Daoy (cell line): ENCODE results near the gene PECR. TPM values are rescaled to one million over a fixed set of nuclear protein-coding genes. Genes with fewer than 3 reads are reported as not detected.

Experiments
- DNase-seq: peaks from one replicate; pipeline ENCODE4 v3.0.0-alpha.2; 2015; ENCODE audit warnings: low read depth
- total RNA-seq: library from RNA; depleted of rRNA; stranded (reverse); fragments of >200 nt; shearing (Covaris generic); gene quantifications from 2 replicates; pipeline ENCODE4 v1.2.3, GENCODE V29; 2014; rRNA removed

The PECR gene
- total RNA-seq: 5.7 and 7.7 TPM in 2 replicates

DNA sequence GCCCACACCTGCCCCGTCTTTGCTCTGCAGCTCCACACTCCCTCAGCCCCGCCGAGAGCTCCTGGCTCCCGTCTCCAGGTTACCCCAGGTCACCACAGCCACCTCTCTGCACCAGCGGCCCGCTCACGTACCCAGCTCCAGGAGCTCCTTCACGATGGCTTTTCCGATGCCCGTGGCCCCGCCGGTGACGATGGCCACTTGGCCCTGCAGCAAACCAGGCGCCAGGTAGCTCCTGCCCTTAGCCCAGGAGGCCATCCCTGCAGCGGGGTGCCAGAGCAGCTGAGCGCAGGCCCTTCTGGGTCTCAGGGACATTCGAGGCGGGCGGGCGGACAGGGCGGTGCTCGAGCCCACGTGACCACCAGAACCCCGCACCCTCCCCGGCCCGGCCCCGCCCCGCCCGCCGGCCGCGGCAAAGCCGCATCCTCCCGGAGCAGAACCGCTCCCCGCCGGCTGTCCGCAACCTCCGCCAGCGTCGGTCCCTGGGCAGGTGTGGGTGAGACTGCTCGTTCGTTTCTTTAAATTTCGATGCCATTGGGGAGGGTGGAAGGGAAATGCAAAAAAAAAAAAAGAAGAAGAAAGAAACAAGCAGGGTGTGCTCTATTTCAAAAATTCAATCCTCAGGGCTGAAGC, at the start of gene PECR, which contains the start of gene TMEM169:
PECR (minus strand) TSS at position 323 of the 630 bp plus-strand sequence; CDS start at position 255, 68 bp downstream.
TMEM169 (plus strand) TSS at position 433 of the 630 bp plus-strand sequence. CDS start 14,045 bp downstream, outside the sequence.
- DNase-seq: peak; percentile 81

DNA sequence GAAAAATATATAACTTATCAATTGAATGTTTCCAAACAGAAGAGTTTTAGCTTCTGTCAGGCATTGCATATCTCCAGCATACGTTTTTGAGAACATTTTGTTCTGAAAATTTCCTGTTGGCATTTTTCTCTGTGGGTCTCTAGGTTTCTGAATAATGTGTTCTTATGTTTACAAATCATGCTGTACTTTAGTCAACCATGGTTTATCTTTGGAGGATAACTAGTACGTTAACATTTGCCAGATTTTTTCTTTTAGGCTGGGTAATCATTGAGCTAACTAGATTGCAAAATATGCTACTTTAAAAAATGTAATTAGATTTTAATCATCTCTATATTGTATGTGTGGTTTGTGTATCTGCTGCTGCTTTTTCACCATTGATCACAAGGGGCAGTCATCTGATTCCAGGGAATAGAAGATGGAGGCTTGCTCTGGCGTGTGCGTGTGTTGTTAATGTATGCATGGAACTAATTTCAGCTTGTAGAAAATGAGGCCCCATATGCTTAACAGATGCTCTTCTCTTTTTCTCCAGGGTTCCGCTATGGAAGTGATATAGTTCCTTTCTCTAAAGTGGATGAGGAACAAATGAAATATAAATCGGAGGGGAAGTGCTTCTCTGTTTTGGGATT, 48.9 kb upstream of the PECR start:
- no peak for DNase-seq

GRCh38 chr2:216126943-216127342, 45.3 kb upstream of the PECR start:
- DNase-seq: no peak

GRCh38 chr2:216121255-216121654, 39.6 kb upstream of the PECR start:
- DNase-seq: no peak

- DNase-seq: no peak
Observed at GRCh38 chr2:216119986-216120385, 38.4 kb upstream of the PECR start.

- no peak for DNase-seq
Observed at GRCh38 chr2:216119146-216119545, 37.5 kb upstream of the PECR start.

GRCh38 chr2:216118474-216118873, 36.9 kb upstream of the PECR start:
- DNase-seq: no peak

- no peak for DNase-seq
Observed at GRCh38 chr2:216117561-216118340, 36.1 kb upstream of the PECR start.

- no peak for DNase-seq
Observed at GRCh38 chr2:216116418-216116817, 34.8 kb upstream of the PECR start.

DNA sequence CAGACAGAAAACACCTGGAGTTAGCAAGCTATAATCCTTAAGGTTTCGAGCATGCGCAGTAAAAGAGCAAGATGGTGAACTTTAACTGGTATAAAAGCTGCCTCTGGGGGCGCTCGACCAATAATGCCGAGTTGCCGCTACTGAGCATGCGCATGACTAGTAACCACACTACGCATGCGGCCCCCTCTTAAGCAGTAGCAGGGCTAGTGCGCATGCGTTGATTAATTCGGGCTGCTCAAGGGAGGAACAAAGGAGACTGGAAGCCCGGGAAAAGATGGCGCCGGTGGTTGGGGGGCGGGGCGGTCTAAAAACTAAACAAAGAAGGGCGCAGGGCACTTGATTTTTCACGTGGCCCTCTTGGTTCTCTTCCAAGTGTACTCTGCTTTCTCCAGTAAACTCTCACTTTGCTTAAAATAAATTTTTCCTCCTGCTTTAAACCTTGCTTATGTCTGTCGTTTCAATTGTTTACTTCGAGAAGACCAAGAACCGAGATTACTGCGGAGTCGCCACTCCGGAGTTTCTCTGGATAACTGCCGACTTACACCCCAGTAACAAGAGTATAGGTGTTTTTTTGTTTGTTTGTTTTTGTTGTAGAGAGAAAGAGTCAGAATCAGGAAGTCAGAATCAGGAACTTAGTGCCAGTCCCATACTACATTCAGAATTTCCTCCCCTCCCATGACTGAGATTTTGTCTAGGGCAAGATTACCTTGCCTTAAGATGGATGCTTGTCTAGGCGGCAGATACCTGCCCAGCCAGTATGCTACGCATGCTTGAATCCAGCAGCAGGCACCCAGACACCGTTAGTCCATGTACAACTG, 33.3 kb upstream of the PECR start:
- DNase-seq: peak; percentile 98

GRCh38 chr2:216114382-216114713, 32.7 kb upstream of the PECR start:
- DNase-seq: peak; percentile 5

DNA sequence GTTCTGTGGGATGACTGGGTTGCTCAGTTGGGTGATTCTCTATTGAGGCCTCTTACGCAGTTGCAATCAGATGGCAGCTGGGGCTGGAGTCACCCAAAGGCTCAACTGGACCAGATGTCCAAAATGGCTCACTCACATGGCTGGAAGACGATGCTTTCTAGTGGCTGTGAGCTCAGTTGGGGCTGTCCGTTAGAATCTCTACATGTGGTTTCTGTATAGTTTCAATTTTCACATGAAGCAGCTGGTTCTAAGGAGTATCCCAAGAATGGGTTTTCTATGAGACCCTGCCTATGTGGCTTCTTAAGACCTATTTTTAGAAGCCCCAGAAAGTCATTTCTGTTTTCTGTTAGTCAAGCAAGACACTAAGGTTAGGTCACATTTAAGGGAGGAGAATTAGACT, 32.0 kb upstream of the PECR start:
- DNase-seq: no peak

DNA sequence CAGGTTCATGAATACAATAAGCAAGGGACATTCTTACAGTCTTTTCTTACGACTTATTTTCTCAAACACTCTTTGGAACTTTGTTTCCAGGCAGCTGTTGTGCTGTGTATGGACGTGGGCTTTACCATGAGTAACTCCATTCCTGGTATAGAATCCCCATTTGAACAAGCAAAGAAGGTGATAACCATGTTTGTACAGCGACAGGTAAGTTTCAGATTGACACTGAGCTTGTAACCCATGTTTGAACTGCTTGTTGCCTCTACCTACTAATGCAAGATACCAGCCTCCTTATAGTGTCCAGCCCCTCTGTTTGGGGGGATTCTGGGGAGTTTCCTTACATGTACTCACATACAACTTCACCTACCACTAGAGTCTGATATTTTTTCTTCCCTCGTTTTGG, 31.3 kb upstream of the PECR start:
- DNase-seq: no peak

GRCh38 chr2:216111122-216111521, 29.5 kb upstream of the PECR start:
- DNase-seq: no peak

GRCh38 chr2:216110620-216111019, 29.0 kb upstream of the PECR start:
- no peak for DNase-seq

DNA sequence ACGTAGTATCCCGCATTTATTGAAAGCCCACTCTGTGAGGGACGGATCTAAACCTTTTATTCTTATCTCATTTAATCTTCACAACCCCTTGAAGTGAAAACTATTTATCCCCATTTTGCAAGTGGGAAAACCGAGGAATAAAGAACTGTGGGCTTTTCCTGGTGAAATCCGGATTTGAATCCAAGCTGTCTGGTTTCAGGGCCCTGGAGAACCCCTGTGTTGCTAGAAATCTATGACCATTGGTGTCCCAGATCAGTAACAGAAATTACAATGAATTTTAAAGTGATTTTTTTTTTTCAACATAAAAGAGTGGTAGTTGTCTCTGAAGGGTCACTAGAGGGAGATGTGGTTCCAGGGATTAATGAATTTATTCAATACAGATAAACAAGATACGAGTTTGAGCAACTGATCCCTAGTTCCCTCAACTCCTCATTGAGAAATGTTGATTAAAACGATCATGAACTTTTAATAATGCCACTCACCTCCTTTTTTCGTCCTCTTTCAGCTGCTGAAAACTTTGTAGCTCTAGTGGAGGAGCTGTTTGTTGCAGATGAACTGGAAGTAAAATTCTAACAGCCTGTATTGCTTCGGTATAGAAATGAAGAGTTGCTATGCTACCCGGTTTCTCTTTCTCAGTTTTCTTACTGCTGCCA, 28.5 kb upstream of the PECR start:
- peak; percentile 10 for DNase-seq

DNA sequence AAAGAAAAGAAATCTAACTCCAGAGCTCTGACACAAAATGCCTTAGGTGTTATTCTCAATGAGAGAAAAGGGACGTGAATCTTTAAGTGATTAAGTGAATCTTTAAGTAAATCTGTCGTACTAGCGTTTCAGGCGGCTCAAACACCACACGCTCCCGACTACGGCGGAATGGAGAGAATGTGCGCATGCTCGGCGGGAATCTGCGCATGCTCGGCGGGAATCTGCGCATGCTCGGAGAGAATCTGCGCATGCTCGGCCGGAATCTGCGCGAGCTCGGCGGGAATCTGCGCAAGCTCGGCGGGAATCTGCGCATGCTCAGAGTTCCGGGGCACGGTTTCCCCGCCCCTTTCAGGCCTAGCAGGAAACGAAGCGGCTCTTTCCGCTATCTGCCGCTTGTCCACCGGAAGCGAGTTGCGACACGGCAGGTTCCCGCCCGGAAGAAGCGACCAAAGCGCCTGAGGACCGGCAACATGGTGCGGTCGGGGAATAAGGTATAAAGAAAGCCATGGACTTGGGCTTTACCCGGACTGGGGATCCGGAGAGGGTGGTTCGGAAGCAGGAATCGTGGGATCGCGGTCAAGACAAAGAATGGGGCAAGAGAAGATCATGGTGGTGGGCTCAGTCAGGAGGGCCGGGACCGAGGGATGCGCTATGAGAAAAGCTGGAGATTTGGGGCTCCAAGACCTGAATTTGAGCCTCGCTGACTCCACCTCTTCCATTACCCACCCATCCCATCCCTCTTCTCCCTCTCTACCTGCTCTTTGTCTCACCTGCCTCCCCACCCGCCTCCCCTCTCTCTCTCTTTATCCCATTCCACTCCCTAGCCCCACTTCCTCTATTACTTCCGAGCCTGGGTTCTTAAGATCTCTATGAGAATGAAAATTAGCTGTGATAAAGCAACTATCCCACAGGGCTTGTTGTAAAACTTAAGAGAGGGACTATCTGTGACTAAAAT, 27.6 kb upstream of the PECR start, which contains the start of gene XRCC5:
XRCC5 (plus strand) TSS at position 382 of the 955 bp plus-strand sequence; CDS start at position 471, 89 bp downstream.
- DNase-seq: peak; percentile 97

DNA sequence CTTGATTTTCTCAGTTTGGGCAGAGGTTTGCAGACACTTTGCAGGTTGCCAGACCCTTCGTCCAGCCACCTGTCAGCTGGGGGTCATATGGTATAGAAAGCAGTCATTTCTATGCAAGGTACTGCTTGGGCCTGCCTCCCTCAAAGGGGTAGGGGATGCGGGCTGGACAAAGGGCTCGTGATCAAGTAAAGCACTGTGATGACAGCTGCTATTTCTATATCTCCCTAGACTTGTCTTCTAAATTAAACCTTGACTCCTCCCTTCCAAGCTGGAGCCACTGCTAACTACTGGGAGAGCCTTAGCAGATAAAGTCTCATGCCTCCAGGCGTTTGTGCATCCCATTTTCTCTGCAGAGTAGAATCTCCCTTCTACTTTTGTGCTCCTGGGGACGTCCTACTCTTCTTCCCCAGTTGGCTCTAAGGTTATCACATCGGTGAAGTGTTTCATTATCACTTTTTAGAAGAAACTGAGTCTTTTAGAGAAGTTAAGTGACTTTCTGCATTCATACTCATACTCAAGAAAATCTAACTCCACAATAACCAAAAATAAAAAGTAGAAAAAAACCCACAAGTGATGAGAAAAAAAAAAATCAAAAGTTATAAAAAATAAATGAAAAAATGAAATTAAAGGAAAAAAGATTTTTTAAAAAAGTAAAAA, 26.8 kb upstream of the PECR start:
- no peak for DNase-seq

GRCh38 chr2:216107760-216108159, 26.2 kb upstream of the PECR start:
- no peak for DNase-seq

DNA sequence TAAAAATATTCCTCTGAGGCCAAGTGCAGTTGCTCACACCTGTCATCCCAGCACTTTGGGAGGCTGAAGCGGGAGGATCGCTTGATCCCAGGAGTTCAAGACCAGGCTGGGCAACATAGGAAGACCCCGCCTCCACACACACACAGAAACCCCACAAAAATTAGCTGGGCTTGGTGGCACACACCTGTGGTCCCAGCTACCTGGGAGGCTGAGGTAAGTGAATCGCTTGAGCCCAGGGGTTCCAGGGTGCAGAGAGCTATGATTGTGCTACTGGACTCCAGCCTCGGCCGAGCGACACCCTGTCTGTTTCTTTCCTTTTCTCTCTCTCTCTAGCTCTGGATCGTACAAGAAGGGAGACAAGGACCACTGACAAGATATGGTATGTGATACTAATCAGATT, 25.7 kb upstream of the PECR start:
- no peak for DNase-seq
